ENCODE results near the gene DIDO1.

The DIDO1 gene

DNA sequence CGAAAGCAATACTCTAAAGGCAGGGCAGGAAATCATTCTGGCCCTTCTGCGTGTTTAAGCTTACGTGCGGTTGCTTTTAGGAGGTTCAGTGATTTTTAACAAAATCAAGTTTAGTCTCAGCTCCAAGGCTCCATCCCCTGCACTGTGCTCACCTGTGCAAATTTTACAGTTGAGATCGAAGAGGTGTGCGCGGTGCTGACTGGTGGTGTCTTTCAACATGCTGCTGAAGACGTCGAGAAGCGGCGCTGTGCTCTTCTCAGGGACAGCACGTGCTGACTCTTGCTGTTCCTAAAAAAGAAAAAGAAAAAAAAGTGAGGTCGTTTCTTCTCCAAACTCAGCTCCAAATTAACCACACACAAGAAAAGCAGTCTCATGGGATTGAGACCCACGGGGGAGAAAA, 32.0 kb downstream of the DIDO1 start:
- no peak for DNase-seq (ENCODE audit: low read depth)

DNA sequence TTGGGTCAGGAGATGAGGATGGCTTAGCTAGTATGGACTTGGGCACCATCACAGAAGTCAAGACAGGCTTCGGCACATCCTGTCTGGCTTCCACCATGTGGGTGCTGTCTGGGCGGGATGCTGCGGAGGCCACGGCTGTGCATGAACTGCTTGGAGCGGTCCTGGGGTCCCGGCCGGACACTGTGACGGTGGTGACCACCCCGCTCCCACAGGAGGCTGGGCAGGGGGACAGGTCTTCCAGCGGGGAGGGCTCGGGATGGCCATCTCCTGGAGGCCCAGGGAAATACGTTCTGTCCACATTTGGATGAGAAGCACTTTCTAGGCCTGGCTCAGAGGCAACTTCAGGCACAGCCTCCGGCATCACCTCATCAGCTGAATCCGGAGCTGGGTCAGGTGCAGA, 32.6 kb downstream of the DIDO1 start:
- no peak for DNase-seq (ENCODE audit: low read depth)

DNA sequence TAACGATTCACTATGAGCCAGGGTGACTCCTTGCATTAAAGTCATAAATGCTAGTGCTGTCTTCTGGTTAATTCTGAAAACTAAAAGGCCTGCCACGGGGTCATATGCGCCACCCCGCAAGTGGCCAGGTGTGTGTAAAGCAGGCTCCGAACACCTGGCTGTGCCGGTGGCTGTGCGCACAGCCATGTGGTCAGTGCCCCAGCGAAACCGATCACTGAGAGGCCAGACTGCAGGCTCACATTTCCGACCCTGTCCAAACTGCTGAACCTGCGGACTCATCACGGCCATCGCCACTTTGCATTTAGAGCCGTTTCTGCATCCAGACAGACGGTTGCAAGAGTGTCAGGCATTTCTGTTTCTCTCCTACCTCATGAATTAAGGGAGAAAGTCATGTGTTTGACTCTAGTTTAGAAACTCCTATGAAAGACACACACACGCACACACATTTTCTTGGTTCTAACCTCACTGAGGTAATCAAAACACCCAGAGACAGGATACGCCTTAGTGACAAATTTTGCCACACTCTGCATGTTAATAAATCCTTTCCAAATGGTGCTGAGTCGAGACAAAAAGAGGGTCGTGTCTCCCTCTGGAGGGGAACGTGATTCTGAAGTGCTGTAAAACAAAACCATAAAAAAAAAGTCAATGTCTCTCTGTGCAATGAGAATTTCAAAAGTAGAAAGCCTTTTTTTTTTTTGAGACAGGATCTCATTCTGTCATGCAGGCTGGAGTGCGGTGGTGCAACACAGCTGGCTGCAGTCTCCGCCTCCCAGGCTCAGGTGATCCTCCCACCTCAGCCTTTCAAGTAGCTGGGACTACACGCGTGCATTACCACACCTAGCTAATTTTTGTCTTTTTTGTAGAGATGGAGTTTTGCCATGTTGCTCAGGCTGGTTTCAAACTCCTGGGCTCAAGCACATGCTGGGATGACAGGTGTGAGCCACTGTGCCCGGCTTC, 33.7 kb downstream of the DIDO1 start:
- no peak for DNase-seq (ENCODE audit: low read depth)

DNA sequence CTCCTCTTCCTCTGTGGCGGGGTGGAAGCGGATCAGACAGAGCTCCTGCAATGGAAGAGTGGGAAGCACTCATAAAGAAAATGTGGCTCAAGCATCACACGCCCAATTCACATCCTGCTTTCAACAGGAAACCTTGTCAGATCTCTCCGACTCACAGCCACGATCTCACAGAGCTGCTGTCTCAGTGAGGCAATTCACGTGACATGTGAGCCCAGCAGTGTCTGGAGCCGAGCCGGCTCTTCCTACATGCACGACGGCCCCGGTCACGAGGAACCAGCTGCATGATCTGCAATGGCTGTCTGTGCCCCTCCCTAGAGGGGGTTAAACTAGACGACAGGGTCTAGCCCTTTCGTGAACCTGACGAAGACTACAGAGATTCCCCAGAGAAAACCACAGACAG, 35.2 kb downstream of the DIDO1 start:
- DNase-seq (ENCODE audit: low read depth), result no peak

DNA sequence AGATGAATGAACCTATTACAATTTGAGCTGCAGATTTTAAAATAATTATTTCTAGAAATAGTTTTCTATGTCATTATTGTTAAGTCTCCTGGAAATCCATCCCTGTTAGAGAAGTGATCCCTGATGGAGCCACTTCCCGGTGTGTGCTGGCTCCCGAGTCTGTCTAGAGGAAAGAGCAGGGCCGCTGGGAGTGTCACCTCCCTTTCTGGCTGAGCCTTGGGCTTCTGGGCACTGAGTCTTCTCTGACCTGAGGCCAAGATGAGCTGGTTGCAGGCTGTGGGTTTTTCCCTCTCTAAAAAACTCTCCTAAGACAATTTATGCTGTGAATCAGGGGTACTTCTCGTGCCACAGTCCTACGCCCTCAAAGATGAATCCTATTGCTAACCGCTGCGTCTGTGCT, 35.9 kb downstream of the DIDO1 start:
- no peak for DNase-seq (ENCODE audit: low read depth)

DNA sequence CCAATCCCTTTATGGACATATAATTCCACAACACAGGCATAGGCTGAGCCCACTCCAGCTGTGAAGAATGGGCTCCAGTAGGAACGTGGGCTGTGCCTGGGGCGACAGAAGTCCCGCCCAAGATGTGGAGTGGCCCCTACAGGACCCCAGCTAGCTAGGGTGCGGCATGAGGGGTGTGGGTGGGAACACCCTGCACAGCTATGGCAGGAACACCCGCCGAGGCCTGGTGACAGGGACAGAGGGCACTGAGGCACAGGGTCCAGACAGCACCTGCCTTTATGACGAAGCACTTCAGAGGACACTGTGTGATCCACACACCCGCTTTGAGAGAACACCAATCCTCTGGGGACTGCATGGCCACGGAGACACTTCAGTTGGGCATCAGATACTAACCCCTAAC, 36.4 kb downstream of the DIDO1 start:
- no peak for DNase-seq (ENCODE audit: low read depth)

DNA sequence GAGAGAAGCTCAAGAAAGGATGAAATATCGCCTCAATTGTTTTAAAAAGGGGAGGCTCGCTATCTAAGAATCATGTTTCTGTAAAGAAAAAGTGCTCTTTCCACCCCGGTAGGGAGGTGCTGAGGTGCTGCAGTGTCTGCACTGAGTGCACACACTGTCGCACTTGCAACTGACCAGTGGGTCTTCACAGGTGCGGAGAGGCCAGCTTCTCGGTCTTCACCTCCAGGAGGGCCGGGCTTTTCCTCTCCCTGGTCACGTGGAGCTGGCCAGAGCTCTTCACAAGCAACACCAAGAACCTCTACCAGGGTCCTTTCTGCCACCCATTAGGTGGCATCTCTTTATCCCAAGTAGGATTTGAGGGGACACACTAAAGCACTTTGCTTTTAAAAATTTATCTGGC, 36.9 kb downstream of the DIDO1 start:
- DNase-seq (ENCODE audit: low read depth), result no peak

DNA sequence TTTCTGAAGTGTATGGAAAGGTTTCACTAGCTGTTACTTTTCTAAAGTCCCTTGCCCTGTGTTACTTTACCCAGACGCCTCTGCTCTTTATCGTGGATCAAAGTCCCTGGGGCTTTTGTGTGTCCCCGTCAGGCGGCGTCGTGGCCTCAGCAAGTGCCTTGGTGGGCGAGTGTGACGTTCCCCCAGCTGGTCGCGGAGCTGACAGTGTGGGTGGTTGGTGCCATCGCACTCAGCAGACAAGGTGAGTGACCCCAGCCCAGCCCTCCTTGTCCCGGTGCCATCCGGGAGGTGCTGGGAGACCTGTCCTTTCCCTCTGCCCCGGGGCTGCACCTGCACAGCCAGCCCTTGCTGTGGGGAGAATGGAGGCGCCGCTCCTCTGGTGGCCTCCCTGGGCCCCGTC, 37.4 kb downstream of the DIDO1 start:
- no peak for DNase-seq (ENCODE audit: low read depth)

DNA sequence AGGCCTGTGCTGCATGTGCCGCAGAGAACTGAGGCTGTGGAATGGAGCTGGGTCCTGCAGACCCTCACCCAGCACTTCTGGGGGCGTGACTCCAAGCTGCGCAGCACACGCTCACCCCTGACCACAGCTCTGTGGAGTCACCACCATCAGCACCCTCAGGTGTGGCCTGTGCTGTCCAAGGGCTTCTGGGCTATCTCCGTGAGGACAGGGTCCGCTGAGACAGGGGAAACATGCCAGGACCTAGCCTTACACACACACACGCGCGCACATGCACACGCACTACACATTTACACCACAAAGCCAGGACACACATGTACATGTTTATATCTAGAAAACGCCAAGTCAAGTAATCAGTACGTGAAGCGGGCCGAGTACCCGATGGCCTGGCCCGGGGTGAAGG, 37.9 kb downstream of the DIDO1 start:
- DNase-seq (ENCODE audit: low read depth), result no peak

DNA sequence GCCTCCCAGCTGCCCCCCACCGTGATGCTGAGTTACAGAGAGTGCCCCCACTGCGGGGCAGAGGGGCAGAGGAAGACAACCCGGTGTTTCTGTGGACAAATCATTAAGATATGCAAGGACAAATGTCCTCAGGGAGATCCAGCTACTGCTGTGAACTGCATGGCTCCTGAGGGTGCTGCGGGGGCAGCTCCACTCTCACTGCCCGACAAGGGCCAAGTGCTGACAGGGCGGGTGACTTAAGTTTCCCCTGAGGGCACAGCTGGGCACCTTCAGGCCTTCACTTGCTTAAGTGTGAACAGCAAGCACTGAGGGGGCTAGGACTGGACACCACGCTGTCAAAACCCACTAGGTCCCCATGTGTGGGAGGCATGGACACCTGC, 38.5 kb downstream of the DIDO1 start:
- no peak for DNase-seq (ENCODE audit: low read depth)

DNA sequence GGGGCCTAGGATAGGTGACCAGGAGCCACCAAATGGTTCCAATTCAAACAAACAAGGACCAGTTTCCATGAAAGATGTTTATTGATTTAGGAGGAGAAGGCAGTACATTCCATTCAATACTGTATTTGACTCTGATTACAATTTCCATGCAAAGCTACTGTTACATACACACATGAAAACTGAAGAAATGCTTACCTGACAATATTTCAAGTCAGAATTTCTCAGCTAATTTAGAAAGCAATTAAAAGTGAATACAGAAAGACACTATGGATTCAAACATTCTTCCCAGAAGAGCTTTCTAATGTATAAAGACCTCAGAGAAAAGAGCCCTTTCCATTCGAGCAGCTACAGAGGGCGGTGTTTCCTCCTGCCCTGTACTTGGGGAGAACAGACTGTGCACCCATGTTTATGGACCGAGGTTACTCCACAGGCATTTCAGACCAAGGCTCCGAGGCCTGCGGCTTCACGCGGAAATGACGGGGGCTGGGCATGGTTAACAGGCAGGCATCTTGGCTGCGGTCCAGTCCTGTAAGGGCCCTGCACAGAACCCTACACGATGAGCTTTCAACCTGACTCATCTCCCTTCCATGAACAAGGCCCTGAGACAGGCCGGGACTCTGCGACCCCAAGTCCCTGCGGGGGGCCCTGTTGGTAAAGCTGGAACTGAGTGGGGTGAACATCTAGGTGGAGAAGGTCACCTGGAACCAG, 39.0 kb downstream of the DIDO1 start:
- peak; percentile 84 for DNase-seq (ENCODE audit: low read depth)

DNA sequence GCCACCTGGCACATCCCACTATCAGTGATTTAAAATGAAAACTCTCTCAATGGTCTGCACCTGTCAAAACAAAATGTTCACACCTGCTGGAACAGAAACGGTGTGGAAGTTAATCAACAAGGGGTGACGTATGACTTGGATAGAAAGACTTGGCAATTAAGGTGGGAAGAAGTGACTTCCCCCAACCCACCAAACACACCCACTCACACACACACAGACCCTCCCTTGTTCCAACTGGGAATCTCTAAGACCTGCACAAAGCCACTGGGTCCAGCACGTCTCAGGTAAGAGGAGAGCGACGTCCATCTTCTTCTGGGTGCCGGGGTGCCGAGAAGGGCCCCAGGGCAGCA, 39.6 kb downstream of the DIDO1 start:
- DNase-seq (ENCODE audit: low read depth), result no peak

DNA sequence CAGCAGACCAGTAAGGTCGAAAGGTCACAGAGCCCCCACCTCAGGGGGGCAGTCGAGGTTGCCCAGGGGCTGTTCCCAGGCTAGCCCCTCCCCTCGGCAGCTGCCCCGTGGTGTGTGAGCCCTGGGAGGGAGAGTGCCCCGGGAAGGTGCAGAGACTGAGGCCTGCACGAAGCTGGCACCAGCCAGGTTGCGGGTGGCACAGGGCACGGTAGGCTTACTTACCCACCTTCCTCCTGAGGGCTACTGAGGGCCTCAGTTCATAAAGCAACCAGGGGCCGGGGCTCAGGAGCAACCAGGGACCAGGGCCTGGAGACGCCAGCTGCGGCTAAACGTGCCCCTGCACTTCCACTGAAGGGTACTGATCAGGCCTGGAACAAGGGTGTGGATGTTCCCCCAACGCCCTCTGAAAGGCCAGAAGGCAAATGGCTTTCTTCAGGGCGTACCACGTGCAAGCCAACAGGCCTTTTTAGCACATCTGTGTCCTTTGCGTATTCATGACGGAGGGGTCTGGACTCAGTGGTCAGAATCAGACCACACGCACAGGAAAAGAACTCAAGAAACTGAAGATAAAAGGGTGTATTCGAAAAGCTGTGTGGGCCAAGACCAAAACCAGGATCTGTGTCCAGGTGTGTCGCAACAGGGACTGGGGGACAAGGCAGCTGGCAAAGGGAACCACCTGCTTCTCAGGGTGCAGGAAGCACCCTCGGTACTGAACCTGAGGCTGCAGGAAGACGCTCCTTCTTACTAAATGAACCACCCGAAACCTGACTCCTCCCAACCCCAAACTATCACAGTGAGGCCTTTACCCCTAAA, 40.2 kb downstream of the DIDO1 start:
- DNase-seq (ENCODE audit: low read depth), result no peak

DNA sequence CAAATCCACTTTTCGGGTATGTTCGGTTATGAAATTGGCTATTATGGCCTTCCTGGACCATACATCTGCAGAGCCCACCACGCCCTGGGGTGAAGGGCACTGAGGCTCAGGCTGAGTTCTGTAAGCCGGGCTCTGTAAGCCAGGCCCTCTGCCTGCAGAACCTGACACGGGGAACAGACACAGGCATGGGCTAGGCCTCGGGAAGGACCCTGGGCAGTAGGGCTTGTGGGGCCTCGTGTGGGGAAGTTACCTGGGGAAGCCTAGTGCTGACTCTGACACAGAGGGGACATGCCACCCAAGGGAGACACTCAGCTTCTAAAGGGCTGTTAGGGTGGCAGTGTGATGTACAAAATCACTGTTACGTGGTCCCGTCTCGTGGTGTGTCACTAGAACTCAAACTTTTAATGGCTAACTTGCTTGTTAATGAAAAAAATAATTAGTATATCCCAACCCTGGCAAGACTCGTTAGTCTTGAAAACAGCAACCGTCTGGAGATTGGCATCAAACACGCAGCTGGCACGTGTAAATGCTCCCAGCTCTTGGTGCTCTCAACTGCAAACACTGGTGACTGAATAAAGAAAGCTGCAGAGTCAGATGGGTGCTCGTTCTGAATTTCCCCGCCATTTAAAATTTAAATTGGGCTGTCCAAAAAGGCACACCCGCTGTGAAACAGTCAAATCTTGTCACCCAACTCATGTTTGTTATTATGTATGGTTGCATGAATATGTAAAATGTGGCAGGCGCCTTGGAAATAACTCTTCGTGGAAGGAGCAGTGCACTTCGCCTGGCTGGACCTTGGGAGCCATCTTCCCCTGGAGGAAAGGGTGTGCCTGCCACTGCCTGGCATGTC, 41.0 kb downstream of the DIDO1 start:
- no peak for DNase-seq (ENCODE audit: low read depth)

DNA sequence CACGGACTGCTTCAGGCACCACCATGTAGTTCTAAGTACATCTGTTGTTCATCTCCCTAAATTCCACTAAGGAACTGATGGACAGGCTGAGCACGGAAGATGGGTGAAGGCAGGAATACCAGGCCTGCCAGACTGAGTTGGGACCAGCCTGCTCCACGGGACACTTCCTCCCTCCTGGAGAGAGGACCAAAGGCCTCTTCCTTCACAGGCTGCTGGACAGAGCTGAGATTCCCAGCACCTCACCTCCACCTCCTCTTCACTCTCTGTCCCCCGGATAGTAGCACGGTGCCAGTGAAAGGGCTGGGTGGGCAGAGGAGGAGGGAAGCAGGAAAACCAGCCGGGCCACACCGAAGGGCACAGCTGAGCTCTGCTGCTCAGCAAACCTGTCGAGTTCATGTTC, 41.7 kb downstream of the DIDO1 start:
- DNase-seq (ENCODE audit: low read depth), result no peak

DNA sequence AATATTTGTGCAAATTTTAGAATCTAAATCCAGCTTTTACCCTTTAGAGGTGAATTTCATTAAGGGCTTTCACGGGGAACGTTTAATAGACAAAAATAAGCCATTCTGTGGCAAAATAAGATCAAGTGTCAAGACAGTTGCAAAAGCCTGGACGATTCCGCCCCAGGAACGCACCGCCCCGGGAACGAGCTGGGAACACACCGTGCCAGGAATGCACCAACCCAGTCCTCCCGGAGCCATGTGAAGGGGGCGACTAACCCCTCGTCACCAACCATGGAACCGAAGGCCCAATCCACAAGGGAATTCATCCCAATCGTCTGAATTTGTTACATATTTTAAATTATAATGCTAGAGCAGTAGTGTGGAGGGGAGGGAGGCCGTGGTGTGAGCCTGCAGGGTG, 43.9 kb downstream of the DIDO1 start:
- no peak for DNase-seq (ENCODE audit: low read depth)

DNA sequence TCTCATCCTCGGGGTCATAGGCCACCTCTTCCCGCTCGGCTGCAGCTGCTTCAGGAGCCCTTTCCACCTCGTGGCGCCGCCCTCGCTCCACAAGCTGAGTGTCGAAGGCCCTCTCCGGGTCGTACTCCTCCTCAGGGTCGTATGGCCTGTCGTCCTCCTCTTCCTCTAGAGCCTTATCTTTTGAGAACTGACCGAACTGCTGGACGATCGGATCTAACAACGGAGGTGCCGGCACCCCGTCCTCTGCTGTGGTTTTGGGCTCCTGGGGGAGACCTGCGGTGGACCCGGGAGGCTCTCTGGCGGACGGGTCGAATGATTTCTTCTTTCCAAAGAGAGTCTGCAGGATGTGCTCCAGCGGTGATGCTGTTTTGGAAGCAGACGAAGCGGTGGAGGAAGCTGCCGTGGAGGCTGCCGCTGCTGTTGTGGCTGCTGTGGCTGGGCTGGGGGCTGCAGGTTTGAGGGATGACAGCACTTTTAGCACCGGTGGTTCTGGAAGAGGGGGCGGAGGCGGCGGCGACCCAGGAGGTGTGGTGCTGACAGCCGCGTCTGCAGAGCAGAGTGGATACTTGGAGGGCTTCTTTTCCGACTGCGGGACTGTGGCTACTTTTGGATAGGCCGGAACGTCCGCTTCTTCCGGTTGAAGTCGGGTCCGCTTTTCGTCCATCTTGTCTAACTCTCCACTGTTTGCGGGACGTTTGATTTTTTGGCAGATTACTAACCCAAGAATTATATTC, 44.5 kb downstream of the DIDO1 start:
- no peak for DNase-seq (ENCODE audit: low read depth)

DNA sequence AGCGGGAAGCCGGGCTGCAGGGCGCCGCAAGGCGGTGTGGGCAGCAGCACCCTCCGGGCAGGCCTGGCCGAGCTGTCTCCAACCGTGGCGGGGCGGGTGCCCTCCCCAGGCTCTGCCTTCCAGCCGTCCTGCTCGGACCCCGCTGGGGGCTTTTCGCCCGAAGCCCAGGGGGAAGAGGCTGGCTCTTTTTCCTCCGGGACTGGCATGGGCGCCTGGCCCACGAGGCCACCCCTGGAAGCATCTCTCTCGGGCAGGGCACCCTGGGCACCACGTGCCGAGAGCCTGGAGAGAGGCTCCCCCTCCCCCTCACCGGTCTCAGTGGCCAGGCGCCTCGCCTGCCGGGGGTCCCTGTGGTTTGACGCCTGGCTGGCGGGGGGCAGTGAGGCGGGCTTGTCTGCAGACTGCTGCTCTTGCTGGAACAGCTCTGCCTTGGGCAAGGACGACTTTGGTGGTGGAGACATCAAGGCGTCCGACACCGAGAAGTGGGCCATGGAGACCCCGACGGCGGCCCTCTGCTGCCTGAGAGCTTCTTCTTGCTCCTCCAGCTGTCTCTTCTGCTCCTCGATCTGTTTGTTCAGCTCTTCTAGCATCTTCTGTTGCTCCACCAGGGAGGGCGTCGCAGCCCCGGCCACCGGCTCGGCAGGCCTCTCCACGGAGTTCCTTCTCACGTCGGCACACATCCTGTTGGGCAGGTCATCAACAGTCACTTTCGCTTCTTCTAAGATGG, 45.2 kb downstream of the DIDO1 start:
- DNase-seq (ENCODE audit: low read depth), result no peak

DNA sequence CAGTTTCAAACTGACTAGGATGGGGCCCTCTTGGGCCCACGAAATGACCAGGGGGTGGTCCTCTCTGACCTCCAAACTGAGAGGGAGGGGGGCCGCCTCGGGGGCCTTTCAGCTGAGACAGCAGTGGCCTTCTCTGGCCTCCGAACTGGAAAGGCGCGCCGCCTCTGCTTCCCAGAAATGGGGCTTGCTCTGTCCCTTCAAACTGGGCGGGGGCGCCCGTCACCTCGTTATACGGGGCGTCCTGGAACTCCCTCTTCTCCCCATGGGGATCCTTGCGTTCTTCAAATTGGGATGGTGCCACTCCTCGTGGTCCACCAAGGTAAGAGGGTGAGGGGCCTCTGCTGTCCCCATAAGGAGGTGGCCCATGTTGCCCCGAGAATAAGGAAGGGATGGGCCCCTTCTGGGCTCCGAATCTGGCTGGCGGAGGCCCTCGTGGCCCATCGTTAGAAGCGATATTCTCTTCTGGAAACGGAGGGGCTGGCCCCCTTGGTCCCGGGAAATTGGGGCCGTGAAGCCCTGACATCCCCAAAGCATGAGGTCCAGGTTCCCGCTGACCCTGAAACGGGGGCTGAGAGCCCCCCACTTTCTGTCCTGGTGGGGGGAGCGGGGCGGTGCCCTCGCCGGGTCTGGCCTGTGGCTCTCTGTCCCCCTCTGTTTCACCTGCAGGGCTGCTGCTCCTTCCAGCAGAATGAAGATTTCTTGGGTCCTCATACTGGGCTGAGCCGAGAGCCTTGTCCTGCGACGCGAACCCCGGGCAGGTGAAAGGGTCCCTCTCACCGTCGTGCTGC, 46.0 kb downstream of the DIDO1 start:
- DNase-seq (ENCODE audit: low read depth), result no peak
